Measurements from ENCODE around the gene ROR1.

- TF ChIP-seq CTCF (IDR thresholded peaks at IDR 0.05; ENCODE audit: low read depth, low read length) (no peak), MYC (IDR thresholded peaks at IDR 0.05; ENCODE audit: low read depth, low read length) (no peak), POLR2A (IDR thresholded peaks at IDR 0.05; ENCODE audit: extremely low read depth, insufficient read length) (no peak)
These were observed 207.6 kb downstream of the ROR1 start for GRCh38 chr1:63981408-63981773.
